NCI-H460 (cell line): Measurements from ENCODE around the gene KIF26A. TPM values are rescaled to one million over a fixed set of nuclear protein-coding genes. Genes with fewer than 3 reads are reported as not detected.

Experiments used
- DNase-seq: peaks from one replicate; pipeline ENCODE4 v3.0.0-alpha.2; 2016; ENCODE audit warnings: low read depth; ENCODE audit errors: extremely low read depth
- polyA plus RNA-seq: library from polyadenylated mRNA; depleted of rRNA; stranded (reverse); fragments of >200 nt; gene quantifications from 2 replicates; pipeline ENCODE4 v1.2.3, GENCODE V29; 2014; cell fraction: nucleus; rRNA removed
- total RNA-seq: library from RNA; depleted of rRNA; stranded (reverse); fragments of >200 nt; shearing (Covaris generic); gene quantifications from 2 replicates; pipeline ENCODE4 v1.2.3, GENCODE V29; 2014; rRNA removed

KIF26A gene
- 38.7 and 46.6 TPM in 2 replicates for total RNA-seq
- polyA plus RNA-seq, result 71.2 and 73.6 TPM in 2 replicates

DNA sequence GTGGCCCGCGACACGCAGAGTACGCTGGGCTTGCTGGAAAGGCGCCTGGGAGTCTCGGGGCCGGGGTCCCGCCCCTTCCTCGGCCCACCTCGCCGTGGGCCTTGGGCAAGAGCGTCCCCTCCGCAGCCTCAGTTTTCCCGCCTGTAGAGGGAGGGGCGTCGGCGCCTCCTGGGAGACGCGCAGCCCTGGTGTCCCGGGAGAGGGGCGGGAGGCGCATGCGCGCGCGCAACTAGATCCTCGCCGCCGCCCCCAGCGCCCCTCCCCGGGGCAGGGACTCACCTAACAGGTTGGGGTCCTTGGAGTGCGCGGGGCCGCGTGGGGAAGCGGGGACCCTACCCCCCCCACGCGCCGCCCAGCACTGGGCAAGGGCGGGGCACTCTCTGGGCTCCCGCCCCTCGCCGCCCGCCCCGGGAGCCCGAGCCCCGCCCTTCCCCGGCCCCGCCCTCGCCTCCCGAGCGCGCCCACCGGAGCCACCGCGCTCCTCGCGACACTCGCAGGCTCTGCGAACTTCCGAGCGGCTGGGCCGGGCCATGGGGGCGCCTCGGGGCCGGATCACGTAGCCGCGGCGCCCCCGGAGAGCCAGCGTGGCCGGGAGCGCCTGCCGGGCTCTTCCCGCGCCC lies at the start of gene KIF26A:
Gene KIF26A, plus strand, starts transcription at position 490 of the 620 bp plus-strand sequence. CDS start 136 bp downstream, outside the sequence.
- peak; percentile 47 for DNase-seq

DNA sequence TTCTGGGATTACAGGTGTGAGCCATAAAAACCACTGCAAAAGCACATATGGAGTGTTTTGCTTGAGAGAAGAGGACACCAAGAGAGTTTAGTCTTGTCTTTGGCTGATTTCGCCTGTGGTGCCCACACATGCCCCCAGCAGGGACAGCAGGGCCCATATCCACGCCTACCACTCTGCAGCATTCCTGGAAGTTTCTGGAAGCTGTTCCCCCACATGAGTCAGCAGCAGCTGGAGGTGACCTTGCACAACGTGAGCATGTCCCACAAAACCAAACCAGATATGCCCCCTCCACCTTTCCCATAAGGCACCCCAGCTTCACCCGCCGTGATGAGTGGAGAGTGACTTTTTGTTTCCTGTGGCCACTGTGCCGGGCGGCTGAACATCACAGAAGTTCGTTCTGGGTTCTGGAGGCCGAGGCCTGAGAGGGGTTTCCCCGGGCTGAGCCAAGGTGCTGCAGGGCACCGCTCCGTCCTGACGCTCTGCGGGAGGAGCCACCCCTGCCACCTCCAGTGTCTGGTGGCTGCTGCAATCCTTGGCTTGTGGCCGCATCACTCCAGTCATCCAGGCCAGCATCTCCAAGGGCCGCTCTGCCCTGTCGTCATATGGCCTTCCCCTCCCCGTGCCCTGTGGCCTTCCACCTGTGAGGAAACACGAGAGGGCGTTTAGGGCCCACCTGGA lies 48.2 kb upstream of the KIF26A start:
- no peak for DNase-seq

GRCh38 chr14:104091061-104091926 lies 47.1 kb upstream of the KIF26A start:
- DNase-seq, result no peak

- DNase-seq, result no peak
Measured at GRCh38 chr14:104091927-104092771, 46.2 kb upstream of the KIF26A start.

DNA sequence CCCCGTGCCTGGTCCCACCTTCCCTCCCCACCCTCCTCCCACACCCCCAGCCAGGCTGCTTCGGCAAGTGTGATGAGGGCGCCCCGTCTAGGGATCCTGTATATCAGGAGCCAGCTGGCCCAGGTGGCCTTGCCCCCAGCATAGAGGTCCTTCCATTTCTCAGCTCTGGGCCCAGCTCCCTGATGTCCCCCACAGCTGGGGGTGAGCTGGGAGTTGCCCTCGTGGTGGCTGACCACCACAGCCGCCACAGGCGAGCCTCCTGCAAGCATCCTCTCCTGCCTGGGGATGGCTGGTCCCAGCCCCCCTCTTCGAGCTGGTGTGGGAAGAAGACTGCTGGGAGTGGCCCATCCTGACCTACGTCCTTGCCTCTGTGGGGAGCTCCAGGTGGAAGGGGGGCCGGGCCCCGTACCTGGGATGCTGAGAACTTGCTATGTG lies 45.4 kb upstream of the KIF26A start:
- DNase-seq, result no peak

DNA sequence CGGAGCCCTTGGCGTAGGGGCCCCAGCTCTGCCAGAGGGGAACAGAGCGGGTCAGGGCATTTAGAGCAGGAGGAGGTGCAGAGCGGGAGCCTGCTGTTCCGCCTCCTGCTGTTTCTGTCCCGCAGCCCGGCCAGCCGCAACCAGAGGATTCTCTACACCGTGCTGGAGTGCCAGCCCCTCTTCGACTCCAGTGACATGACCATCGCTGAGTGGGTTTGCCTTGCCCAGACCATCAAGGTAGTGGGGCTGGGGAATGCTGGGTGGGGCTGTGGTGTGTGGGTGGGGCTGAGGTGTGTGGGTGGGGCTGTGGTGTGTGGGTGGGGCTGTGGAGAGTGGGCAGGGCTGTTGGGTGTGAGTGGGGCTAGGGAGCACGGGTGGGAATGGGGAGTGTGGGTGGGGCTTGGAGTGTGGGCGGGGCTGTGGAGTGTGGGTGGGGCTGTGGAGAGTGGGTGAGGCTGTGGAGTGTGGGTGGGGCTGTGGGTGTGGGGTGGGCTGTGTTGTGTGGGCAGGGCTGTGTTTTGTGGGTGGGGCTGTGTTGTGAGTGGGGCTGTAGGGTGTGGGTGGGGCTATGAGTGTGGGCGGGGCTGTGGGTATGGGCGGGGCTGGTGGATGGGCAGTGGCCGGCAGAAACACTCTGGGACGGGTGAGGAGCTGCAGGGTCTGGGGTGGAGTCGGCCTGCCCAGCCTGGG lies 44.9 kb upstream of the KIF26A start:
- DNase-seq, result no peak

GRCh38 chr14:104094056-104094708 lies 44.2 kb upstream of the KIF26A start:
- DNase-seq, result no peak

GRCh38 chr14:104094709-104095425 lies 43.5 kb upstream of the KIF26A start:
- DNase-seq, result peak; percentile 52

DNA sequence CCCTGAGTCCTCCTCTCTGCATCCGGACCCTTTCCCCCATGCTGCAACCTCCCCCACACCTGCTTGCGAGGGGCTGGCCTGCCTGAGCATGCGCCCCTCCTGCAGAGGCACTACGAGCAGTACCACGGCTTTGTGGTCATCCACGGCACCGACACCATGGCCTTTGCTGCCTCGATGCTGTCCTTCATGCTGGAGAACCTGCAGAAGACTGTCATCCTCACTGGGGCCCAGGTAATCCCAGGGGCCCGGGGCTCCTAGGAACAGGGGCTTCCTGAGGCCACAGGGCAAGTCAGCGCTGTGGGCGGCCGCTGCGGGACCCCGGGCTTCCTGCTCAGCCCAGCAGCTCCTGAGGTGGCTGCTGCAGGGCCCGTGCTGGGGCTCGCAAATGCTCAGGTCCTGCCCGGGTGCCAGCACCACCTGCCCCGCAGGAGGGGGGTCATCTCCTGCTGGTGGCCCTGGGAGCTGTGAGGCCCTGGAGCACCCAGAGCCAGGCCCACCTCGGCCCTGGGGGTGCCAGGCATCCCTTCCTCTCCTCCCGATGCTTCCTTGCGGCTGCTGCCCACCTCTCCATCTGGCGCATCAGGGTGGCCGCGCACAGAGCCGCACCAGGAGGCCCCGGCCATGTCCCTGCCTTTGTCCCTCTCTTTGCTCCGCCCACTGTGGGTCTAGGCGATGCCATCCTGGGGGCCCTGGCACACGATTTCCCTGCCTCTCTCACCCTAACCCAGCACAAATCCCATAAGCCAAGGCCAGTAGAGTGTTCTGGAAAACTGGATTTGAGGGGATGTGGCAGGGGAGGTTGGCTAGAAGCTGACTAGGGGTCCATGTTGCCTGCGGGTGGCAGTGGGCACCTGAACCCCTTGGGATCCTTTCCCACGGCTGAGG lies 42.7 kb upstream of the KIF26A start:
- DNase-seq, result no peak

- no peak for DNase-seq
Measured at GRCh38 chr14:104096318-104096717, 42.1 kb upstream of the KIF26A start.

GRCh38 chr14:104096751-104097700 lies 41.4 kb upstream of the KIF26A start:
- DNase-seq, result no peak

- no peak for DNase-seq
Measured at GRCh38 chr14:104098272-104099095, 39.9 kb upstream of the KIF26A start.

GRCh38 chr14:104099096-104100041 lies 39.0 kb upstream of the KIF26A start:
- DNase-seq, result no peak
